Left lung (tissue), 14 donors: ENCODE results near the gene OR4N2. TPM values are rescaled to one million over a fixed set of nuclear protein-coding genes. Genes with fewer than 3 reads are reported as not detected.
"Not testable (repeated sequence)": the region's sequence is repeated elsewhere in the genome, so short reads cannot be mapped to it uniquely, and the experiment has no call there.

Source experiments
- ATAC-seq: fragments of 200-7000 bp; cut with Tn5 transposase; one replicate; pipeline ENCODE4 v1.9.1; 2020; ENCODE audit warnings: moderate library complexity
- DNase-seq, 4 donors: peaks; one replicate each; pipeline ENCODE4 v3.0.0-alpha.2; 2013 to 2020
- H3K27ac ChIP-seq, 2 donors: fragments of 200-600 bp; sonication (generic) in 1 of 2; one replicate each; pipeline versions ENCODE4 v1.5.0 to v1.8.0; 2020 to 2021
- H3K27me3 ChIP-seq, 2 donors: fragments of 200-600 bp; sonication (generic) in 1 of 2; one replicate each; pipeline versions ENCODE4 v1.5.0 to v1.8.0; 2020 to 2021
- H3K36me3 ChIP-seq, 2 donors: fragments of 200-600 bp; sonication (generic) in 1 of 2; one replicate each; pipeline versions ENCODE4 v1.5.0 to v1.8.0; 2020 to 2021
- H3K4me1 ChIP-seq, 2 donors: fragments of 200-600 bp; one replicate each; pipeline ENCODE4 v1.8.0; 2021
- H3K4me3 ChIP-seq, 2 donors: fragments of 200-600 bp; sonication (generic) in 1 of 2; one replicate each; pipeline versions ENCODE4 v1.5.0 to v1.8.0; 2020 to 2021; ENCODE audit warnings: mild to moderate bottlenecking in 1 of 2
- H3K9me3 ChIP-seq, 2 donors: fragments of 200-600 bp; sonication (generic) in 1 of 2; one replicate each; pipeline versions ENCODE4 v1.5.0 to v1.8.0; 2020 to 2021
- CTCF ChIP-seq, 2 donors: fragments of 200-600 bp; sonication (generic) in 1 of 2; IDR thresholded peaks; one replicate each; pipeline versions ENCODE4 v1.5.0 to v1.8.0; 2021; ENCODE audit warnings: antibody characterized with exemption in 2 of 2
- intact Hi-C, 2 donors: fragments of 100-400 bp; cut with DNase I; formaldehyde crosslinking; loops; one replicate each; pipeline versions ENCODE4 v1.11.2 to v1.14.2; 2022
- long read RNA-seq, 12 donors: library from polyadenylated mRNA in 2 of 12; unstranded in 2 of 12; transcript quantifications; one replicate each; pipeline ENCODE4 v2.0.0 and lab custom pipeline, GENCODE V29; 2019 to 2026
- polyA plus RNA-seq, 6 donors: library from polyadenylated mRNA; unstranded; fragments of 120-200 nt; gene quantifications; one replicate each; pipeline ENCODE4 v1.2.1, GENCODE V29; 2013; ENCODE audit not compliant: insufficient read length in 6 of 6
- total RNA-seq, 2 donors: library from RNA; stranded (reverse); fragmentation: NEBNext Ultra II Directional; extraction: Animal tissue kit (Norgen Biotek cat#: 25700); gene quantifications; one replicate each; pipeline ENCODE4 v1.2.1, GENCODE V29; 2021
- donor health status: DM: no; HTN: yes; CAD: no.
- donor health status: DM: no; HTN: no; CAD: no.

OR4N2 gene, protein sequence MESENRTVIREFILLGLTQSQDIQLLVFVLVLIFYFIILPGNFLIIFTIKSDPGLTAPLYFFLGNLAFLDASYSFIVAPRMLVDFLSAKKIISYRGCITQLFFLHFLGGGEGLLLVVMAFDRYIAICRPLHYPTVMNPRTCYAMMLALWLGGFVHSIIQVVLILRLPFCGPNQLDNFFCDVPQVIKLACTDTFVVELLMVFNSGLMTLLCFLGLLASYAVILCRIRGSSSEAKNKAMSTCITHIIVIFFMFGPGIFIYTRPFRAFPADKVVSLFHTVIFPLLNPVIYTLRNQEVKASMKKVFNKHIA
- total RNA-seq (not detected), polyA plus RNA-seq (not detected)
- long read RNA-seq, donor 1: 0 reads
- long read RNA-seq, donor 2: 0 reads
- long read RNA-seq, donor 3: 0 reads
- long read RNA-seq, donor 4: 0 reads
- long read RNA-seq, donor 5: 0 reads
- long read RNA-seq, donor 6: 0 reads
- long read RNA-seq, donor 7: 0 reads
- long read RNA-seq, donor 8: 0 reads
- long read RNA-seq, donor 9: 0 reads
- long read RNA-seq, donor 10: 0 reads
- long read RNA-seq, donor 11, partial matches to known transcripts: 0 of 1 reads
- long read RNA-seq, donor 11, other reads (novel, unspliced or antisense): 0 of 1 reads
- long read RNA-seq, donor 12: 0 reads

- H3K4me3 ChIP-seq, H3K36me3 ChIP-seq, H3K4me1 ChIP-seq, ATAC-seq, DNase-seq, intact Hi-C loops, H3K27ac ChIP-seq, H3K27me3 ChIP-seq: not testable (repeated sequence)
- H3K9me3 ChIP-seq: peaks cover 0 to 50% of the 10 kb centered on the region in 2 donors
Observed at GRCh38 chr14:19803470-19803869, at the start of gene OR4N2. Gene OR4N2, plus strand, starts transcription at chr14:19803770. Its CDS starts 23,679 bp downstream, at chr14:19827449.

DNA sequence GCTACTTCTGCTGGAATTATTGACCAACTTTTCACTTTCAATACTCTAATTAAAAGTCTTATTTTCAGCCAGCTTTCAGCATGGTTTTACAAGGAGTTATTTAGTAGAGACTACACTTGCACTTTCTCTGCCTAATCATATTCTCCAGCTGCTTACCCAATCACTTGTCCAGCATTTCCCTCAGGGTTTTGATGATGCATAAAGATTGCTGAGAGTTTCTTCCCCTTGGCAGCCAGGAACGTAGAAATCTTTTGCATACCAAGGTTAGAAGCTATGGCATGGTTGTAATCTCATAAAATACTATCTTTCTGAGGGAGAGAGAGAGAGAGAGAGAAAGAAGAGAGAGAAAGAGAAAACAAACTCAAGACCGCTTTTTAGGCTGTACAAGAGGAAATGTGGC is 49.4 kb upstream of the OR4N2 start:
- intact Hi-C loops: no loop called here
- H3K27me3 ChIP-seq: no peaks in the 10 kb centered on the region
- DNase-seq (no peak), ATAC-seq (no peak)
- no peaks in the 10 kb centered on the region for H3K36me3 ChIP-seq
- H3K4me1 ChIP-seq: no peaks in the 10 kb centered on the region
- TF ChIP-seq CTCF (IDR thresholded peaks at IDR 0.05): no peak
- no peak overlapping the region for H3K27ac ChIP-seq
- H3K4me3 ChIP-seq: no peak overlapping the region
- H3K9me3 ChIP-seq: no peaks in the 10 kb centered on the region

DNA sequence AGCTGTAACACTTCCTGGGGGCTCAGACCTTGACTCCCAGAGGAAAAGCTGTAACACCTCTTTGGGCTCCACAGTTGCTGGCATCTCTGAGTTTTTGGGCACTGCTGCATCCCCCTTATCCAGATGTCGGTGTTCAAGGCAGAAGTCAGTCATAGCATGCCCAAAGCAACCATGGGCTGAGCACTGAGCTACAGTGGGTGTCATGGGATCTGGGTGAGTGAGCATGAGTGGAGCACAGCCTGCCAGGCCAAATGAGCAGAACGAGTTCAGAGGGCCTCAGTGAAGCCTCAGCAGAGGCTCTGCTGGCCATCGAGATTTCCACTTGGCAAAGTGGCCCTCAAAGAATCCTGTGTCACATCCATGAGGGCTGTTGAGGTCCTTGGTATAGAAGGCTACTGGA is 32.1 kb upstream of the OR4N2 start:
- H3K27ac ChIP-seq, intact Hi-C loops, H3K27me3 ChIP-seq, H3K36me3 ChIP-seq, ATAC-seq, H3K4me1 ChIP-seq, H3K4me3 ChIP-seq, DNase-seq: not testable (repeated sequence)
- H3K9me3 ChIP-seq: peaks cover 0 to 14% of the 10 kb centered on the region in 2 donors

- no peak overlapping the region for H3K4me3 ChIP-seq
- no peak for TF ChIP-seq CTCF (IDR thresholded peaks at IDR 0.05)
- ATAC-seq: no peak
- no peaks in the 10 kb centered on the region for H3K36me3 ChIP-seq
- no peak overlapping the region for H3K27ac ChIP-seq
- peaks cover 0 to 14% of the 10 kb centered on the region in 2 donors for H3K9me3 ChIP-seq
- no peaks in the 10 kb centered on the region for H3K27me3 ChIP-seq
- no peak for DNase-seq
- H3K4me1 ChIP-seq: no peaks in the 10 kb centered on the region
- intact Hi-C loops: no loop called here
Observed at GRCh38 chr14:19771895-19772430, 31.6 kb upstream of the OR4N2 start.

DNA sequence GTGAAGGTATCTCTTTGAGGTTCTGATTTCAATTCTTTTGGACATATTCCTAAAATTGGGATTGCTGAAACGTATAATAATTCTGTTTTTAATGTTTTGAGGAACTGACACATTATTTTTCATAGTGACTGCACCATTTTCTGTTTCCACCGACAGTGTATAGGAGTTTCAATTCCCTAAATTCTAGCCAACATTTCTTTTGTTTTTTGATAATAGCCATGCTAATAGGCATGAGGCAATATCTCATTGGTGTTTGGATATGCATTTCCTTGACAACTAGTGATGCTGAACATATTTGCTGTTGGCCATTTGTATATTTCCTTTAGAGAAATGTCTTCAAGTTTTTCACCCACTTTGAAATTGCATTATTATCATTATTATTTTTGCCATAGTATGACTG is 31.1 kb upstream of the OR4N2 start:
- H3K4me1 ChIP-seq, DNase-seq, ATAC-seq, H3K4me3 ChIP-seq, H3K27ac ChIP-seq, H3K36me3 ChIP-seq, intact Hi-C loops, H3K27me3 ChIP-seq: not testable (repeated sequence)
- peaks cover 0 to 14% of the 10 kb centered on the region in 2 donors for H3K9me3 ChIP-seq

- H3K27me3 ChIP-seq, H3K4me3 ChIP-seq, DNase-seq, H3K27ac ChIP-seq, H3K4me1 ChIP-seq, ATAC-seq, H3K36me3 ChIP-seq, intact Hi-C loops: not testable (repeated sequence)
- peaks cover 0 to 14% of the 10 kb centered on the region in 2 donors for H3K9me3 ChIP-seq
Observed at GRCh38 chr14:19773204-19773603, 30.4 kb upstream of the OR4N2 start, which contains the start of gene OR4M1. Gene OR4M1, plus strand, starts transcription at chr14:19773504. Its CDS starts 6,819 bp downstream, at chr14:19780323.

GRCh38 chr14:19775587-19775986 is 28.0 kb upstream of the OR4N2 start:
- ATAC-seq (no peak), DNase-seq (no peak)
- H3K9me3 ChIP-seq: peaks cover 0 to 14% of the 10 kb centered on the region in 2 donors
- H3K4me1 ChIP-seq: no peaks in the 10 kb centered on the region
- TF ChIP-seq CTCF (IDR thresholded peaks at IDR 0.05): no peak
- H3K36me3 ChIP-seq: no peaks in the 10 kb centered on the region
- H3K27ac ChIP-seq: no peak overlapping the region
- intact Hi-C loops: no loop called here
- H3K27me3 ChIP-seq: no peaks in the 10 kb centered on the region
- no peak overlapping the region for H3K4me3 ChIP-seq

DNA sequence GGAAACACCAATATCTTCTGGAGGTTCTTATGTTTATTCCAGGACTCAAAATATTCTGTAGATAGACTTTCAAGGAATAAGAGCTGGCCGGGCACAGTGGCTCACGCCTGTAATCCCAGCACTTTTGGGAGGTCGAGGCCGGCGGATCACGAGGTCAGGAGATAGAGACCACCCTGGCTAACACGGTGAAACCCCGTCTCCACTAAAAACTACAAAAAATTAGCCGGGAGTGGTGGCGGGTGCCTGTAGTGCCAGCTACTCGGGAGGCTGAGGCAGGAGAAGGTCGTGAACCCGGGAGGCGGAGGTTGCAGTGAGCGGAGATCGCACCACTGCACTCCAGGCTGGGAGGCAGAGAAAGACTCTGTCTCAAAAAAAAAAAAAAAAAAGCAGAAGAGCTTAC is 17.7 kb upstream of the OR4N2 start:
- H3K9me3 ChIP-seq, H3K27ac ChIP-seq, H3K36me3 ChIP-seq, H3K27me3 ChIP-seq, ATAC-seq, intact Hi-C loops, H3K4me1 ChIP-seq, H3K4me3 ChIP-seq: not testable (repeated sequence)
- DNase-seq: peak in 1 of 4 donors; percentile 55

DNA sequence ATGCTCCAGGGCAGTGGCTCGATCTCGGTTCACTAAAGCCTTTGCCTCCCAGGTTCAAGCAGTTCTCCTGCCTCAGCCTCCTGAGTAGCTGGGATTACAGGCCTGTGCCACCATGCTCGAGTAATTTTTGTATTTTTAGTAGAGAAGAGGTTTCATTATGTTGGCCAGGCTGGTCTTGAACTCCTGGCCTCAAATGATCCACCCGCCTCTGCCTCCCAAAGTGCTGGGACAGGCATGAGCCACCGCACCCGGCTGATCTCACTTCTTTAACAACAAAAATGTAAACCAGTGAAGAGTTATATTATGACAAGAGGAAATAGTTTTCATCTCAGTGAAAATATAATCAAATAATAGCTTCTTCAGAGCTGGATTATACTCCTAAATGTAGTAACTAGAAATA is 16.3 kb upstream of the OR4N2 start:
- H3K9me3 ChIP-seq, ATAC-seq, intact Hi-C loops: not testable (repeated sequence)

DNA sequence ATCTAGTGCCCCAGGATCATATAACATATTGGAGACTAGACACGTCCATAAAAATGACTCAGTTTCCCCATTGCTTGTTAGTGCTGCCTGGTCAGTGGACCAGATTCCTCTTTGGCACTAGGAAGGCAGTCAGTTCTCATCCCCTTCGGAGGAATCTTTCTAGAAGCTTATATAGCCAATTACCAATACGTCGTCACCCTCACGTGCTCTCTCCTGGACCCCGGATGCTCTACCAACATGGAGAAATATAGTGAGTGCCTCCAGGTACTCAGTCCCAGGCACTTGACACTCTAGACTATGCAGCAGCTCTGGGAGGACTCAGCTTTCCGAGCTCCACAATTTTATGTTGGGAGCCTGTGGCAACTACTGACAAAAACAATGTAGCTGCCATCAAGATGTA is 15.4 kb upstream of the OR4N2 start:
- ATAC-seq, H3K27ac ChIP-seq, intact Hi-C loops, H3K4me3 ChIP-seq, H3K36me3 ChIP-seq, DNase-seq, H3K9me3 ChIP-seq, H3K4me1 ChIP-seq, H3K27me3 ChIP-seq: not testable (repeated sequence)

More for the DNA sequence above, 16.3 kb upstream of the OR4N2 start:
- H3K27me3 ChIP-seq, H3K4me1 ChIP-seq, H3K4me3 ChIP-seq, H3K36me3 ChIP-seq, H3K27ac ChIP-seq: not testable (repeated sequence)
- peak in 1 of 4 donors; percentile 47 for DNase-seq
